Psoas muscle (tissue), 8 donors: ENCODE results near the gene NF1. TPM values are rescaled to one million over a fixed set of nuclear protein-coding genes. Genes with fewer than 3 reads are reported as not detected.
"Not testable (repeated sequence)": the region's sequence is repeated elsewhere in the genome, so short reads cannot be mapped to it uniquely, and the experiment has no call there.

Source experiments
- ATAC-seq, 4 donors: fragments of 200-7000 bp; cut with Tn5 transposase; one replicate each; pipeline ENCODE4 v1.9.1; 2020; ENCODE audit warnings: moderate library complexity in 3 of 4, mild to moderate bottlenecking in 2 of 4
- DNase-seq, 2 donors: peaks; one replicate each; pipeline ENCODE4 v3.0.0-alpha.2; 2020
- H3K27ac ChIP-seq: fragments of 200-600 bp; one replicate; pipeline ENCODE4 v1.8.0; 2022
- H3K27me3 ChIP-seq, 3 donors: fragments of 200-600 bp in 1 of 3; one replicate each; pipeline versions ENCODE4 v1.6.1 to v1.8.0; 2013 to 2022; ENCODE audit warnings: low read length in 2 of 3, mild to moderate bottlenecking in 2 of 3, moderate library complexity in 1 of 3; ENCODE audit not compliant: insufficient read depth in 3 of 3
- H3K36me3 ChIP-seq, 2 donors: fragments of 200-600 bp in 1 of 2; one replicate each; pipeline versions ENCODE4 v1.6.1 to v1.8.0; 2013 to 2022; ENCODE audit warnings: low read depth in 1 of 2, mild to moderate bottlenecking in 1 of 2, moderate library complexity in 1 of 2; ENCODE audit not compliant: insufficient read depth in 1 of 2
- H3K4me1 ChIP-seq: fragments of 200-600 bp; one replicate; pipeline ENCODE4 v1.8.0; 2022
- H3K4me3 ChIP-seq: fragments of 200-600 bp; one replicate; pipeline ENCODE4 v1.8.0; 2022; ENCODE audit warnings: mild to moderate bottlenecking
- H3K9me3 ChIP-seq: fragments of 200-600 bp; one replicate; pipeline ENCODE4 v1.8.0; 2022
- WGBS, 3 donors: extraction: QIAGEN DNeasy Blood & Tissue Kit; methylation state at CpG; one replicate each; pipeline versions ENCODE4 v1.1.6 to v1.1.7; 2013; 5-methylcytosine and 5-hydroxymethylcytosine counted together
- intact Hi-C, 2 donors: fragments of 100-400 bp; cut with DNase I; formaldehyde crosslinking; loops; one replicate each; pipeline versions ENCODE4 v1.11.0 to v1.14.2; 2022
- polyA plus RNA-seq, 3 donors: library from polyadenylated mRNA; stranded (reverse); fragments of 200-250 nt; gene quantifications; one replicate each; pipeline ENCODE4 v1.2.3, GENCODE V29; 2013
- total RNA-seq, 4 donors: library from RNA; stranded (reverse); fragmentation: NEBNext Ultra II Directional in 2 of 4; extraction: Animal tissue kit (Norgen Biotek cat#: 25700) in 2 of 4; gene quantifications; one replicate each; pipeline versions ENCODE4 v1.2.1 to v1.2.4, GENCODE V29; 2021 to 2023
- TF ChIP-seq, protein P1 (sequence below): fragments of 200-600 bp; IDR thresholded peaks from one replicate; pipeline ENCODE4 v1.8.0; 2022; ENCODE audit warnings: antibody characterized with exemption
- donor health status: healthy with polysubstance abuse.
- donor health status: DM: no; HTN: no; CAD: no; lungs with moderate emphysema.
- donor health status: Bipolar disorder and iron deficiency.
- donor health status: healthy.
- donor health status: DM: yes; HTN: yes; CAD: no.
- donor health status: DM: no; HTN: no; CAD: no.
- donor health status: DM: no; HTN: no; CAD: no.
- donor health status: DM: yes; HTN: yes; CAD: no.

NF1 gene
- total and polyA plus RNA-seq, 7 donors: 3.5 to 35.5 (median 27.4) TPM

- Histone ChIP-seq H3K27ac (no peak overlapping the region), H3K9me3 (peaks cover 3% of the 10 kb centered on the region), H3K4me3 (no peak overlapping the region), H3K27me3 (no peaks in the 10 kb centered on the region), H3K4me1 (no peaks in the 10 kb centered on the region), H3K36me3 (peaks cover 0 to 46% of the 10 kb centered on the region in 2 donors)
- intact Hi-C loops: no loop called here
- DNase-seq (no peak), ATAC-seq (no peak)
- TF ChIP-seq, protein P1, sequence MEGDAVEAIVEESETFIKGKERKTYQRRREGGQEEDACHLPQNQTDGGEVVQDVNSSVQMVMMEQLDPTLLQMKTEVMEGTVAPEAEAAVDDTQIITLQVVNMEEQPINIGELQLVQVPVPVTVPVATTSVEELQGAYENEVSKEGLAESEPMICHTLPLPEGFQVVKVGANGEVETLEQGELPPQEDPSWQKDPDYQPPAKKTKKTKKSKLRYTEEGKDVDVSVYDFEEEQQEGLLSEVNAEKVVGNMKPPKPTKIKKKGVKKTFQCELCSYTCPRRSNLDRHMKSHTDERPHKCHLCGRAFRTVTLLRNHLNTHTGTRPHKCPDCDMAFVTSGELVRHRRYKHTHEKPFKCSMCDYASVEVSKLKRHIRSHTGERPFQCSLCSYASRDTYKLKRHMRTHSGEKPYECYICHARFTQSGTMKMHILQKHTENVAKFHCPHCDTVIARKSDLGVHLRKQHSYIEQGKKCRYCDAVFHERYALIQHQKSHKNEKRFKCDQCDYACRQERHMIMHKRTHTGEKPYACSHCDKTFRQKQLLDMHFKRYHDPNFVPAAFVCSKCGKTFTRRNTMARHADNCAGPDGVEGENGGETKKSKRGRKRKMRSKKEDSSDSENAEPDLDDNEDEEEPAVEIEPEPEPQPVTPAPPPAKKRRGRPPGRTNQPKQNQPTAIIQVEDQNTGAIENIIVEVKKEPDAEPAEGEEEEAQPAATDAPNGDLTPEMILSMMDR: no peak
- WGBS, 3 donors: 77 to 84% (median 78%) methylated on average over 2 of the region's 2 CpGs
Measured at GRCh38 chr17:31156326-31156725, 61.5 kb downstream of the NF1 start.

GRCh38 chr17:31156864-31157263 lies 62.1 kb downstream of the NF1 start:
- ATAC-seq, H3K4me3 ChIP-seq, H3K4me1 ChIP-seq, H3K27me3 ChIP-seq, H3K27ac ChIP-seq, H3K9me3 ChIP-seq, intact Hi-C loops, DNase-seq: not testable (repeated sequence)
- H3K36me3 ChIP-seq: peaks cover 0 to 46% of the 10 kb centered on the region in 2 donors
- WGBS, 3 donors: 94 to 99% (median 96%) methylated on average over 6 of the region's 6 CpGs

DNA sequence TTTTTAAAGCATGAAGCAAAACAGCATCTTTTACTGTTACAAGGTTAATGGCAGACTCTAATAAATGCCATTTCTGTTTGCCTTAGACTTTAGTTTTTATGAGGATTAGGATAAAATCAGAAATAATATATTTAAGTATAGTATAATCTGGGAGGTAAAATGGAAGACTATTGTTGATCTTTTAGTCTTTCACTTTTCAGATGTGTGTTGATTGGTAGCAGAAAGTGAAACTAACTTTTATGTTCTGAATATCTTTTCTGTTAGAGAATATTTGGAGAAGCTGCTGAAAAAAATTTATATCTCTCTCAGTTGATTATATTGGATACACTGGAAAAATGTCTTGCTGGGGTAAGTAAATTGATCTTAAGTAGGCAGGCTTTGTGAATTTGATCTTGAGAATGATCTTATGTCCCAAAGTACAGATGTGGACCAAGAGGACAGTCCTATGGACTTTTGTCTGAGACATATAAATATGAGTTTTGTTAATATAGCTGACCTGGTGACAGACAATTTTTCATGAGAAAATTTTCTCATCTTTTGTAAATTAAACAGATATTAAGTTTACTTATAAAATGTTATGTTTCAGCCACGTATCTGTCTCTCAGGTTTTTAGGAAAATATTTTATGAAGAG lies 64.1 kb downstream of the NF1 start:
- ATAC-seq (no peak), DNase-seq (no peak)
- Histone ChIP-seq H3K27me3 (no peaks in the 10 kb centered on the region), H3K4me3 (no peak overlapping the region), H3K36me3 (peaks cover 0 to 60% of the 10 kb centered on the region in 2 donors), H3K27ac (no peak overlapping the region), H3K9me3 (no peaks in the 10 kb centered on the region), H3K4me1 (no peaks in the 10 kb centered on the region)
- WGBS, 3 donors: 82 to 91% (median 88%) methylated on average over 1 of the region's 1 CpG
- TF ChIP-seq, protein P1: no peak
- intact Hi-C loops: no loop called here

GRCh38 chr17:31163091-31163781 lies 68.5 kb downstream of the NF1 start:
- Histone ChIP-seq H3K4me3 (no peak overlapping the region), H3K36me3 (peaks cover 0 to 59% of the 10 kb centered on the region in 2 donors), H3K9me3 (no peaks in the 10 kb centered on the region), H3K27me3 (no peaks in the 10 kb centered on the region), H3K27ac (no peak overlapping the region), H3K4me1 (no peaks in the 10 kb centered on the region)
- no peak for DNase-seq
- TF ChIP-seq, protein P1: no peak
- WGBS, 3 donors: 74 to 79% (median 75%) methylated on average over 7 of the region's 7 CpGs
- ATAC-seq: no peak
- intact Hi-C loops: no loop called here

DNA sequence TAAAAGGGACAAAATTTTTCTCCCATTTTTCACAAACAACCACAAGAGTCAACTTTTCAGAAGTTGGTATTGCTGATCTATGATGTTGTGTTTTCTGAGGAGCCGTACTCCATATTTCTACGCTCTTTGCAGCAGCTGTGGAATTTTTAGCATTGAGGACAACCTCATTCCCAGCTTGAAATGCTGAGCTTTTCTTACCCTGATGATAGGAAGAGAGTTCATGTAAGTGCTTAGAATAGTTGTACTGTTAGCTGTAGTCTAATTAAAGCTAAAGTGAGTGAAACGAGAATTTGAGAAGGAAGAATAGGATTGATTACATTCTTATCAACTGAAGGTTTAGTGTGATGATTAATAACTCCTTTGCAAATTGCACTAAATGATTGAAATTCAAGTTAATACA lies 72.3 kb downstream of the NF1 start:
- Histone ChIP-seq H3K4me1 (no peaks in the 10 kb centered on the region), H3K9me3 (no peaks in the 10 kb centered on the region), H3K27me3 (no peaks in the 10 kb centered on the region), H3K27ac (no peak overlapping the region), H3K36me3 (peaks cover 0 to 36% of the 10 kb centered on the region in 2 donors), H3K4me3 (no peak overlapping the region)
- WGBS, 3 donors: 40 to 70% (median 44%) methylated on average over 3 of the region's 3 CpGs
- TF ChIP-seq, protein P1: no peak
- intact Hi-C loops: no loop called here
- peak in 3 of 4 donors; percentile 27 to 57 (median 30) for ATAC-seq
- DNase-seq: no peak
